ENCODE data around the gene AIFM3.

- TF ChIP-seq CTCF (IDR thresholded peaks at IDR 0.05) (no peak), MAX (IDR thresholded peaks at IDR 0.05) (no peak), CBX2 (IDR thresholded peaks at IDR 0.05; ENCODE audit: borderline replicate concordance, low read depth) (no peak), POLR2A (IDR thresholded peaks at IDR 0.05; ENCODE audit: low read length) (no peak), USF2 (IDR thresholded peaks at IDR 0.05) (no peak), JUN (IDR thresholded peaks at IDR 0.05) (no peak)
Measured at GRCh38 chr22:20975541-20976290, 8.7 kb downstream of the AIFM3 start.

Data from A549 (cell line).